HG02884 (cell line): Measurements from ENCODE around the gene PDCD7.

Experiments
- ATAC-seq: cut with Tn5 transposase; IDR thresholded peaks from one replicate; pipeline ENCODE4 v1.9.1; 2021; ENCODE audit warnings: mild to moderate bottlenecking, moderate library complexity; ENCODE audit not compliant: unreplicated experiment

PDCD7 gene

DNA sequence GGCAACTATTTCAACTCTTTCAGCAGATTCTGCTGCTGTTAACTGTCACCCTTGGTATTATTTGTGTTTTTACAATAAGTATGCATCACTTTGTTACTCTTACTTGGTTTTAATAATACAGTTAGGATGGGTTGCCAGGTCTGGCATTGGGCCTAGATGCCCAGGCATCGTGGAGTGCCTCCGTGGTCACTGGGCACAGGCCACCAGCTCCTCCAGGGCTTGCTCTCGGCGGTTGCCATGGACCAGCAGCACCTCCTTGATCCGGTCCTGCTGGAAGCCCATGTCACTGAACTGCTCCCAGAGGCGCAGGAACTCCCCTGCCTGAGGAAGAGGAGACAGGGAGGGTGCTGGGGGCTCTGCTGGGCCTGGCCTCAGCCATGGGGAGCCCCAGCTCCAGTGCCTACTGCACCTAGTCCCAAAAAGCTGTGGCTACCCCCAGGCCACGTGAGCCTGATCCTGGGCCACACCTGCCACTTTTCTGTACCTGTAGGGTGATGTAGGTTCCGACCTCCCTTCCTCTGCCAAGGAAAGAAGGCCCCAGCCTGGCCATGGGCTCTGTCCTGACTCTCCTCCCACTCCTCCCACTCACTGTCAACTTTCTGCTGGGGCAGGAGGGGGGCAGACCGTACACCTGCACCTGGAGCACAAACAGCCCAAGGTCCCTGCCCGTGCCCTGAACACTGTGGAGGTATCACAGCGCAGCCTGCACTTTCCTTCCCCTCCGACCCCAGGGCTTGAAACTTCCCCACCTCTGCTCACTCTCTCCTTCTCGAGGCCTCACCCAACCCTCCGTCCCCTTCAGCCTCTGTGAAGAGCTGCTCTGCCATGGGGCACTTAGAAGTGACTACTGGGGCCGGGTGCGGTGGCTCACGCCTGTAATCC lies 40.5 kb downstream of the PDCD7 start:
- ATAC-seq: no peak

DNA sequence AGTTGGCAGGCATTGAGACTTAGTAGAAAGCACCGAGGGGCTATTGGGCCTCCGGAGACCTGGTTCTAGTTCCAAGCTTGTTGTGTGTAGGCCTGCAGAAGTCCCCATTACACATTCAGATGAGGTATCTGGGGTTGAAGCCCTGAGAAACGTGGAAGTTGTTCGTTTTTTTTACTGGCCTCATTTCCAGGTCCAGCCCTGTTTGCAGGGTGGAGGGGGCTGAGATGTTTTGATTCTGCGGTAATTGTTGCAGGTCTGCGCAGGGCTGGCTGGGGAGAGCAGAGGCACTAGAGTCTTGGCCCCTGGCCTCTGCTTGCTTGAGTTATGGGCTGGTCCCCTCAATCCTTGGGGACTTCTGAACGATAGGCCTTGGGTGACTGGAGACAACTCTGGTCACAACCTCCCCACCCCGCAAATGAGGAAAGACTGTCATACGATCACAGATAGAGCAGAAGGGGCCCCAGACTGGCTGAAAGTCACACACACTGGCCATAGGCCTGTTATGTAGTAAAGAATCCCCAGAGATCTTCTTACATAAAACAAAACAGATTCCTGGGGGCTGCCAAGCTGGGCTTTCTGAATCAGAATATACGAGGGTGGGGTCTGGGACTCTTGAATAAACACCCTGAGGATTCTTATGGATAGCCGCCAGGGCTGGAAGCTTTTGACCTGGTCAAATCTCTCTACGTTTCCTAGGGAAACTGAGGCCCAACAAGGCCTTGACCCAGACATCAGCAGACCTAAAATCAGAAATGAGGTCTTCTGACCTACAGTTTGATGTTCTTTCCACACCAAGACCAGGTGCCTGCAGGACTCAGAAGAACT lies 41.5 kb downstream of the PDCD7 start:
- ATAC-seq: no peak

DNA sequence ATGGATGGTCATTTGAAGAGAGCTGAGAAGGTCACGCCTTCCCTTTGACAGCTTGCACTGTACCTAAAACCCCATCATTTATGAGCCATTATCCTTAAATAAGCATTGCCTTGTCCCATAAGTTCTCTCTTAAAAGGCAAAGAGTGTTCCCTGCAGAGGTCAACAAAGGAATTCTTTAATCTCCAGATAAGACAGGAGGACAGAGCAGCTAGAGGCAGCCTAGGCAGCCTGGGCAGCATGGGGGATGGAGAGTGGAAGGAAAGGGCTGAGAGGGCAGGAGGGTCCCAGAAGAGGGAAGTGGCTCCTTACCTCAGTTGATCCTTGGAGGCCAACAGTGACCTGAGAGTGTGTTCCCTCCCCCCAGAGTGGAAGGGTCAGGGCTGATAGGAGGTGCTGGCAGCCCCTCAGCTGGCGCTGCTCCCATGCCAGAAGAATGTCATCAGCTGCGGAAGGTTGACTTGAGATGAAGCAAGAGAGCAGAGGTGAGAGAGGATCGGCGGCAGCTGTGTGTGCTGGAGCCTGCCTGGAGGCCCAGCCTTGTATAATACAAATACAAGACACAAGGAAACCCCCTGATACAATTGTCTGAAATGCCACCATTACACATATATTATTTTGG lies 44.3 kb downstream of the PDCD7 start:
- no peak for ATAC-seq

DNA sequence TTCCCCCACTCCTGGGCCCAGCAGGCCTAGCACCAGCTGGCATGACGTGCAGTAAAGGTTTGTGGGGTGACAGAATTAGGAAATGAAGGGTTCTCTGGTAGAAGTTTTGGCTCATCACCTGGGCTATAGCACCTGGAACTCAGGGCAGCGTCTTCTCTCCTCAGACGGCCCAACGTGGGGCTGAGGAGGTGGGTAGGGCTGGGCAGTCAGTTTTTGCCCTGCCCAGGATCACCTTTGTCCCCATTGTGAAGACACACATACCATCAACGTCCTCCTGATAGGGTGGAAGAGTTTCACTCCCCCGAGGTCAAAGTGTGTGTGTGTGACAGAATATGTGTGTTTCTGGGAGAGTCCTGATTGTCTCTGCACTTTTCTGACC lies 45.0 kb downstream of the PDCD7 start:
- ATAC-seq: no peak

DNA sequence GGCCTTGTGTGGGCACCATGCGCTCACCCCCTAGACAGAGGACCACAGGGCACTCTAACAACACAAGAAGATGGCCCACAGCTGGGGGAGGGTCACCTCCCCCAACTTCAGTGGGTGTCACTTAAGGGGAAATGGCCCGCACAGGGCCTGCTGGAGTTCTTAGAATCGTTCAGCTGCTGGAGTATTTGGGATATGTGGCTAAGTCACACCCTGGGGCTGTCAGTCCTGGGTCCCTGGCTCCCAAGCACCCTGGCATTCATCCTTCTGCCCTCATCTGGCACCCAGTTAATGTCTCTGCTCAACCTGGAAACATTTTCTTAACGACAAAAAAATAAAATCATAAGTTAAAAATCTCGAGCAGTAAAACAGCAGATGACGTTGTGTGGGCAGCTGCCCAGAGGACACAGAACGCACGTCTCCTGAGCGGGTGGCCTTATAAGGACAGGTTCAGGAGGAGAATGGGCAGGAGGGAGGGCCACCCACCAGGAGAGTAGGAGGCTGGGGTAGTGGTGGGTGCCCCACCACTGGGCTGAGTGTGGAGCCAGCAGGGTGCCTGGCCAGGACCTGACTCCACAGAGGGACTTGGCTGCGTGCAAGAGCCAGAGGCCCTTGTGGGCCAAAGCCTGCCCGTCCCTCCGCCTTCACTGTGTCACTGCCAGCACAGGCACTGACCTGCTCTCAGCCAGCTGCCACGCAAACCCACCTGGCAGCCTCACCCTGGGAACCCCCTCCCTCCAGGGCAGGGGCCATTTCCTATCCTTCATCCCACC lies 45.5 kb downstream of the PDCD7 start:
- ATAC-seq: no peak

DNA sequence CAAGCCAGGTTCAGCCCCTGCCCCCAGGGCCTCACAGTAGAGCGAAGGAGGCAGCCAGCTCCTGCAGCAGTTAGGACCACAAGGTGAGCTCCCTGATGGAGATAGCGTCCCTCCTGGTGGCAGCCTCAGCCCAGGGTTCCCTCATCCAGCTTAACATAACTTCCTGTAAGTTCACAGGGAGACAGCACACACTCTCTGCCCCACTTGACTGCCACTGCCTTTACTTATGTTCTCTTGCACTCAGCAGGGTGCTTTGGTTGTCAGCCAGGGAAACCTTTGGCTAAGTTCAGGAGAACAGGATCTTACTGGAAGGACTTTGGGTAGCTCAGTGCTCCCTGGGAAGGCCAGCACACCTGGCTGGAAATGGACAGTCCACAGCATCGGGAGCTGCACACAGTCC lies 46.2 kb downstream of the PDCD7 start:
- ATAC-seq: no peak

DNA sequence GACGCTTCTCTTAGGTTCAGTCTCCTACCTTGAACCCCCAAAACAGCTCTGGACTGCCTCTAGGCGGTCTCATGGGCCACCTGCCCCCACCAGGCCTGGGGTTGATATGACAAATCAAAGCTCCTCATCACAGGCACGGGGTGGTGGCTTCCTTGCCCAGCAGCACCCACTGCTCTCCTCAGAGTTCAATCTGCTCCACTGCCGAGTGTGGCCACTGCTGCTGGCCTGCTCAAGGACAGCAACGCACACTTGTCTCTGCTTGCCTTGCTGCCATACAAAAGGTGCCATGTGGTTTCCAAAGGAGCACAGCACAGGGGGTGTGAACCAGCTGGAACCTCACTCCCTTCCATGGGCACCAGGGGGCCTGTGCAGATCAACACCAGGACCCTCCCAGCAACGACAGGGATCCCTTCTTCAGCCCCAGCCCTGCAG lies 46.9 kb downstream of the PDCD7 start:
- ATAC-seq: no peak

DNA sequence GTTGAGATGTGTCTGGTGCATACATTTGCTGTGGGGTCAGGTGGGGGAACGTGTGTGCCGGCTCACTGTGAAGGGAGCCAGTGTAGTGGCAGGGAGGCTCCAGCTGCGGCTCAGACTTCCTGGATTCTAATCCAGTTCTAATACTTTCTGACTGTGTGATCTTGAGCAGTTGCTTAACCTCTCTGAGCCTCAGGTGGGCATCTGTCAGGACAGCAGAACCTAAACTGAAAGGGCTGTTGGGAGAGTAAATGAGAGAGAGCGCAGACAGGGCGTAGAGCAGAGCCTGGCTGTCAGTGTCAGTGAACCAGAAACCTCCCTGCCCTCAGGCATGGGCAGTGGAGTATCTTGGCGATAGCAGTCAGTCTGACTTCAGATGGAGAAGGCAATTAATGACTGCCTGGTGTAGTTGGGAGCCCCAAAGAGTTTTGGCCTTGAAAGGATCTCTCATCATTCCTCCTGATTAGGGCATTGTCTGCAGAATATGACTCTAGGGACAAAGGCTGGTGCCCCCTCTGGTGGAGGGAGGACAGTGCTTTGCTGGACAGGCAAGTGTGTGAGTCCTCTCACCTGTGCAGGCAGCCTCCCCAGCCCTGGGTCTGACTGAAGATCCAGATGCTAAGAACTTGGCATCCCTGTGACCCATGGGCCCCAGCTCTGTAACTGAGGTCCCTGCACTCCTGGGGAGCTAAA lies 47.5 kb downstream of the PDCD7 start:
- ATAC-seq: no peak

DNA sequence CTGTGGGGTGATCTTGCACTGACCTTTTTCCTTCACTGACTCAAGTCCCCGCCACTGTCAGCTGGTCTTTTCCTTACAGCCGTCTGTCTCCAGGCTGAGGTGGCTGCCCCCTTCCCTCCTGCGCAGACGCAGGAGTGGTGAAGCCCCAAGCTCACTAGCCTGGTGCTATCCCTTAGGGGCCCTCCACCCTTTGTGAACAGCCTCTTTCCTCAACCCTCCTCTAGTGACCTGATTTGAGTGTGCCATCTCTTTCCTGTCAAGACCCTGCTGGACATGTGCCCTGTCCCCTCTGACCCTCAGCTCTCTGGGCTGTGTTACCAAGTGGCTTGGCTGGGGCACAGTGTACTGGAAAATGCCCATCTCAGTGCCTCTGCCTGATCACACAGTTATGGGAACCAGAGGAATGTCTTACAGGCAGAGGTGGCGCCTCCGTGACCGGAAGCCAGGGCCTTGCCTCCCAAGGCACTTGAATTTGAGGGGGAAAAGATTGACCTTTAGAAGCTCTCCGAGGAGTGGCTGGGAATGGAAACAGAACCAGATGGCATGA lies 48.3 kb downstream of the PDCD7 start:
- no peak for ATAC-seq

DNA sequence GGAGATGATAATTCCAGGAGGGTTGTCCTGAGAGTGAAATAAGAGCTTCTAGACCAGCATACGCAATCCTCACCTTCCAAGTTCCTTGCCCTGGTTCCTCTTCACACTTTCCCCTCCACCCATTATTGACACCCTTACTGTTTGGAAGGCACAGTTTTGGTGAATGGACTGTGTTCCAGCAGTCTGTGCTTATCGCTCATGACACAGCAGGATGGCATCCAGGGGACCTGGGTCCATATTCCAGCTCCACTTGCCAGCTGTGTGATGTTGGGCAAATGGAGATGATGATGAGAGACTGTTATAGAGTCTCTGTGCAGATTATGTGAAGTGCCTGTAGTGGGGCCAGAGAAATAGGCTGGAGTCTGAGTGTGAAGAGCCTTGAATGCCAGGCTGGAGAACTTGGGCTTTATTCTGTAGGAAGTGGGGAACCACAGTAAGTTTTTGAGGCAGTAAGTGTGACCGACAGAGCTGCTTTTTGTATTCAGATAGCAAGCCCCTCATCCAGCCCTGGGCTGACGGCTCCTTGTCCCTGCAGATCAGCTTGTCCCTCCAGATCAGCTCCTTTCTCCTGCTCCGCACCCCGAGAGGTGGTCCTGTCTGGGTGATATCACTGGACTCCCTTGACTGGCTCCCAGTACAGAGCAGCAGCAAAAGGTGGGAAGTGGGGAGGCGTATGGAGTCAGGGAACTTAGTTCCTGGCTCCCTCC lies 49.0 kb downstream of the PDCD7 start:
- no peak for ATAC-seq

DNA sequence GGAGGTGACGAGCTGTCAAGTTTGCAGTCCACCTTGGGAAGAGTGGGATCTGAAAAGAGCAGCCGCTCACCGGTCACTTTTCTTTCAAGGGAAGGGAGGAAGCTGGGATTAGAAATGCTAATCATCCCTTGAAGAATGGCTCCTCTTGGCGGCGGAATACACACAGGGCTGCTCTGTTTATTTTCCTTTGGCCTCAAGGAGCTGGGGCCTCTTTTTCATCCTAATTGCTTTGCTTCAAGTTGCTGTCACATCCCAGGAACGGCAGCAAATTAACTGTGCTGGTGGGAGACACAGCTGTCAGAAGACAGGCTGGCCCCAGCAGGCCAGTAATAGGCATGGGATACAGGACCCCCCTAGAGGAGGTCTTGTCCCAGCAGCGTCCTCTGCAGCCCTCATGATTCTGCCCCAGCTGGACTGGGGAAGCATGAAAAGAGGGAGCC lies 50.3 kb downstream of the PDCD7 start:
- ATAC-seq: no peak

DNA sequence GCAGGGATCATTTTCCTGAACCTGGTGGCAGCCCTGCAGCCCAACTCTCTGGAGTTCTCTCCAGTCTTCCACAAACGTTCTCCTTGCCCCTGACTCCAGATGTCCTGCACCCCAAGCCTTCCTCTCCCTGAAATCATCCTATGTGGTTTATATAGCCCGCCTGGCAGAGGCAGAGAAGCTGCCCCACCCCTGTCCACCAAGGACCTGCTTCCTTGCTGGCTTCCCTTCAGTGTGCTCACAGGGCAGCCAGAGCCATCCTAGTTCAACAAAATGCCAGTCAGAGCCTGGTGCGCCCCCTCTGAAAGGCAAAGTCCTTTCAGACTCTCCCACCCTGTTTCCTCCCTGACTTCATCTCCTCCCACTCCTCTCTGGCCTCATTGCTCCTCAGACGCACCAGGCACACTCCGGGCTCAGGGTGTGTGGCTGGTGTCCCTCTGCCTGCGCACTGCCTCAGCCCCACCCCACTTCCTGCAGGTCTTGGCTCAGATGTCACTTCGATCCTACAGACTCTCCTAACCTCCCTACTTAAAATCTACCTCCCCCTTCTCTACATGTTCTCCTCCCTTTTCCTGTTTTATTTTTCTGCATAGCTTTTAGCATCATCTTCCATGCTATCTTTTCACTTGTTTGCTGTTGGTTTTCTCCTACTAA lies 51.2 kb downstream of the PDCD7 start:
- ATAC-seq: no peak

DNA sequence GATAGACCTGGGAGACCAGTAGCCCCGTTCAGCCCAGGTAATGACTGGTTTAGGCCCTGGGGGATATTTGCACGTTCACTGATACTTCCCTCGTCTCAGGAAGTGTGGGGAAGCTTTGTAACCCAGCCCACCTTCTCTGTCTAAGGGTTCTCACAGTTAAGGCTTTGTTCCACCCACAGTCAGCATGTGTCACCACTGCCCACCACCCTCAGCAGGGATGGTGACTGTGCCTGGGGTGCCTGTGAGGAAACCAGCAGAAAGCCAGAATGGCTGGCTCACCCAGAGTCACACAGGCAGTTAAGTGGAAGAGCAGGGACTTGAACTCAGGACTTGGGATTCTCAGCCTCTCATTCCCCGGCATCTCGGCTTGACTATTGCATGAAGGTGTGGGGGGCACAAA lies 51.9 kb downstream of the PDCD7 start:
- no peak for ATAC-seq

DNA sequence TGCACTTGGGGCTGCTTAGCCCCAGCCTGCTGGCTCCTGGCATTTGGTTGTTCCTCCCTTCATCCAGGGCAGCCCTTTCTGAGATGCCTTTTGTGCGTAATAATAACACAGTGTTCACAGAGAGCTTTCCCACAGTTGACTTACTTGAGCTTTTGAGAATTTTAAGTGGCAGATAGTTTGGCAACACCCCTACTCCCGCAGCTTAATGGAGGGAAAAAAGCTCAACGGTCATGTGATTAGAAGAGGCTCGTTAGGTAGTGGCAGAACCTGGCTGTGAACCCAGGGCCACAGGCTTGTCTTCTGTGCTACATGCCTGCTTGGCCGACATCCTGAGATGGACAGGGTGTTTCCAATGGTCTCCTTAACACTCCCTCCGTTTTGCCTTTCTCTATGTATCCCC lies 52.3 kb downstream of the PDCD7 start:
- ATAC-seq: no peak

DNA sequence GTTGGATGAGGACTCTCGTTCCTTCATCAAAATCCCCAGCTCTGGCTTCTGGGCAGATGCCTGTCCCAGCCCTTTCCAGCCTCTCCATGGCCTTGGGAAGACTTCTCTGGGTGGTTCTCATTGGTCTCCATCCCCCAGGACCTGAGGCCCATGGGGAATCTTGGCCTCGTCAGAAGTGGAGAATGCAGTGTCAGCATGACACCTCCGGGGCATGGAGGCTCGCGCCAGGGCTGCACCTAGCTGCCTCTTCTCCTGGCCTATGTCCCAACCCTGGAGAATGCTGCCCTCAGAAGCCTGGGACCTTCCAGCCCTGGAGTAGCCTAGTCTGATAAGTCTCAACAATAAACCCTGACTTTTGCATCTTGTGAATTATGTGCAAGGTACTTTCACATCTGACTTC lies 54.0 kb downstream of the PDCD7 start:
- ATAC-seq: no peak

DNA sequence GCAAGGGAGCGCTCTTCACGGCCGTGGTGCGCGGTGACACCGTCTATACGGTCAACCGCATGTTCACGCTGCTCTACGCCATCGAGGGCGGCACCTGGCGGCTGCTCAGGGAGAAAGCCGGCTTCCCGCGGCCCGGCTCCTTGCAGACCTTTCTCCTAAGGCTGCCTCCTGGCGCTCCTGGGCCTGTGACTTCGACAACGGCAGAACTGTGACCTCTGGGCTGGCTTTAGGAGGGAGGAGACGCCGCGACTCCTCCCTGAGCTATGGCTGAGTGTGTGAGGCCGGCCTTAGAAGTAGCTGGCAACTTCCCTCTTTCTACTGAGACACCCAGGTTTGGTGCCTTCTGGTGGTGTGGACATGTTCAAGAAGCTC lies 55.6 kb downstream of the PDCD7 start:
- ATAC-seq: no peak

DNA sequence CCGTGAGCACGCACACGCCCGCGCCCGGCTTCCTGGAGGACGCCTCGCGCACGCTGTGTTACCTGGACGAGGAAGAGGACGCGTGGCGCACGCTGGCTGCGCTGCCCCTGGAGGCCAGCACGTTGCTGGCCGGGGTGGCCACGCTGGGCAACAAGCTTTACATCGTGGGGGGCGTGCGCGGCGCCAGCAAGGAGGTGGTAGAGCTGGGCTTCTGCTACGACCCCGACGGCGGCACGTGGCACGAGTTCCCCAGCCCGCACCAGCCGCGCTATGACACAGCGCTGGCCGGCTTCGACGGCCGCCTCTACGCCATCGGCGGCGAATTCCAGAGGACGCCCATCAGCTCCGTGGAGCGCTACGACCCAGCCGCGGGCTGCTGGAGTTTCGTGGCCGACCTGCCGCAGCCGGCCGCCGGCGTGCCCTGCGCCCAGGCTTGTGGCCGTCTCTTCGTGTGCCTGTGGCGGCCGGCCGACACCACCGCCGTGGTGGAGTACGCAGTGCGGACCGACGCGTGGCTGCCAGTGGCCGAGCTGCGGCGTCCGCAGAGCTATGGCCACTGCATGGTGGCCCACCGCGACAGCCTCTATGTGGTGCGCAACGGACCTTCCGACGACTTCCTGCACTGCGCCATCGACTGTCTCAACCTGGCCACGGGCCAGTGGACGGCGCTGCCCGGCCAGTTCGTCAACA lies 56.2 kb downstream of the PDCD7 start:
- no peak for ATAC-seq
